ENCODE results near the gene PLXNA1. TPM values are rescaled to one million over a fixed set of nuclear protein-coding genes. Genes with fewer than 3 reads are reported as not detected.

PLXNA1 gene
- total RNA-seq, 3 donors from 2014 or later, result 21.3 to 32.2 (median 25.9) TPM

DNA sequence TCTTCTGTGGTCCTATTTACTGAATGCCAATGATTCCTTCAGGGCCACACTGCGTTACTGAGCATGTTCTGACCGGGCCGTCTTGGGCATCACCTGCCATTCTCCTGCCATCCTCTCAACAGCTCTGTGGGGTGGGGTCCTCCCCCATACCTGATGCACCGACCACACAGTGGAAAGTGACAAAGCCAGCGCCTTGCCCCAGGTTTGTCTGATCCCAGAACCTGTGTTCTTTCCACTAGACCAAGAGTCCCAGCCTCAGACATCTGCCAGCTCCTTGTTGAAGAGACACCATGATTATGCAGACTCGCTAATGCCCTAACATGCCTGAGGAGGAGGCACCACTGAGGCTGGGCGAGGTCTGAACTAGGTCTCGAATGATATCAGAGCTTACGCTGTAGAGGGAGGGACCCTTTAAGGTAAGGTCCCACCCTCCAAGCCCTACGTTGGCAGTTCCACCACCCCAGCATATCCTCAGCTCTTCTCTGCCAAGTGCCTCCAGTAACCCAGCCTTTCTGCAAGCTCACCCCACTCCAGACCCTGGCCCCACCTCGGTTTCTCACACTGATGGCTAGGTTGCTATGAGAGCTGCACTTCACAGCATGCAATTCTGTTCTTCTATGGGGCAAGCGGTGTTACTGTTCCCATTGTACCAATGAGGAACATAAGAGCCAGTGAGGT lies 29.8 kb upstream of the PLXNA1 start:
- DNase-seq (ENCODE audit: low spot score in 2 of 2), result no peak
- H3K27me3 ChIP-seq, result no peaks in the 10 kb centered on the region
- H3K27ac ChIP-seq, result no peak overlapping the region
- no peaks in the 10 kb centered on the region for H3K9me3 ChIP-seq
- no peak overlapping the region for H3K4me3 ChIP-seq
- intact Hi-C loops (cut with DNase I; ENCODE audit: low total_unique reads), result no loop called here
- no peaks in the 10 kb centered on the region for H3K4me1 ChIP-seq
- TF ChIP-seq POLR2A (IDR thresholded peaks at IDR 0.05) (no peak), POLR2AphosphoS5 (IDR thresholded peaks at IDR 0.05) (no peak)
- TF ChIP-seq, protein P1, sequence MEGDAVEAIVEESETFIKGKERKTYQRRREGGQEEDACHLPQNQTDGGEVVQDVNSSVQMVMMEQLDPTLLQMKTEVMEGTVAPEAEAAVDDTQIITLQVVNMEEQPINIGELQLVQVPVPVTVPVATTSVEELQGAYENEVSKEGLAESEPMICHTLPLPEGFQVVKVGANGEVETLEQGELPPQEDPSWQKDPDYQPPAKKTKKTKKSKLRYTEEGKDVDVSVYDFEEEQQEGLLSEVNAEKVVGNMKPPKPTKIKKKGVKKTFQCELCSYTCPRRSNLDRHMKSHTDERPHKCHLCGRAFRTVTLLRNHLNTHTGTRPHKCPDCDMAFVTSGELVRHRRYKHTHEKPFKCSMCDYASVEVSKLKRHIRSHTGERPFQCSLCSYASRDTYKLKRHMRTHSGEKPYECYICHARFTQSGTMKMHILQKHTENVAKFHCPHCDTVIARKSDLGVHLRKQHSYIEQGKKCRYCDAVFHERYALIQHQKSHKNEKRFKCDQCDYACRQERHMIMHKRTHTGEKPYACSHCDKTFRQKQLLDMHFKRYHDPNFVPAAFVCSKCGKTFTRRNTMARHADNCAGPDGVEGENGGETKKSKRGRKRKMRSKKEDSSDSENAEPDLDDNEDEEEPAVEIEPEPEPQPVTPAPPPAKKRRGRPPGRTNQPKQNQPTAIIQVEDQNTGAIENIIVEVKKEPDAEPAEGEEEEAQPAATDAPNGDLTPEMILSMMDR (IDR thresholded peaks at IDR 0.05), result no peak
- H3K36me3 ChIP-seq, result no peaks in the 10 kb centered on the region

DNA sequence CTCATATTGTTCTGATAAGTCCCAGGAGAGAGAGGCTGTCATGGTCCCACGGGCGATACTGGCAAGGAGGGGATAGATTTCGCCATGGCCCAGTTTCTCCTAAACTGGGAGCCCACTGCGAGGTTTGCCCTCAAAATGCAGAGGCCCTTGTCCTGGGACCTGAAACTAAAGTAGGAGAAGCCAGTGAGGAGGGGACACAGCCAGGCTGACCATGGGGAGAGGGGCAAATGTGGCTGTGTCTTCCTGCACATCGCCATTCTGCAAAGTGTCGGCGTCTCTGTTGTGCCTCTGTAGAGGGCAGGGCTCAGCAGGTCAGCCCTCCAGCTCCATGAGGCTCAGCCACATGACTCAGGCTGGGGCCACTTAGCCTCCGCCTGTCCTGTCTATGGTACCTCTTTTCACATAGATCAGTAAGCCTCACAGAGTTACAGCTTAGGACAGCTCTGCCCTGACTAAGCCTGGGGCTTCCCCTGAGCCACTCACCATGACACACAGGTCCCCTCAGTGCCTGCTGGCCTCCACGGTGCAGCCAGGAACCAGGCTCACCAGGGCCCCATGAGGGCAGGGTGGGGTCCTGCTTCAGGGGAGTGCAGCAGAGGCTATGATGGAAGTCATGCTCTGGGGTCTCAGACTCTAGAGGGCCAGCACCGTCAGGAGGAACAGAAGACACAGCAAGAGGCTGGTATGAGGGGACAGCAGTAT lies 28.6 kb upstream of the PLXNA1 start:
- H3K4me1 ChIP-seq, result no peaks in the 10 kb centered on the region
- DNase-seq (ENCODE audit: low spot score in 2 of 2), result no peak
- intact Hi-C loops (cut with DNase I; ENCODE audit: low total_unique reads), result no loop called here
- H3K4me3 ChIP-seq, result no peak overlapping the region
- no peaks in the 10 kb centered on the region for H3K27me3 ChIP-seq
- no peaks in the 10 kb centered on the region for H3K36me3 ChIP-seq
- no peak for TF ChIP-seq POLR2AphosphoS5 (IDR thresholded peaks at IDR 0.05)
- TF ChIP-seq, protein P1 (IDR thresholded peaks at IDR 0.05), result no peak
- TF ChIP-seq POLR2A (IDR thresholded peaks at IDR 0.05), result no peak
- no peaks in the 10 kb centered on the region for H3K9me3 ChIP-seq
- no peak overlapping the region for H3K27ac ChIP-seq

DNA sequence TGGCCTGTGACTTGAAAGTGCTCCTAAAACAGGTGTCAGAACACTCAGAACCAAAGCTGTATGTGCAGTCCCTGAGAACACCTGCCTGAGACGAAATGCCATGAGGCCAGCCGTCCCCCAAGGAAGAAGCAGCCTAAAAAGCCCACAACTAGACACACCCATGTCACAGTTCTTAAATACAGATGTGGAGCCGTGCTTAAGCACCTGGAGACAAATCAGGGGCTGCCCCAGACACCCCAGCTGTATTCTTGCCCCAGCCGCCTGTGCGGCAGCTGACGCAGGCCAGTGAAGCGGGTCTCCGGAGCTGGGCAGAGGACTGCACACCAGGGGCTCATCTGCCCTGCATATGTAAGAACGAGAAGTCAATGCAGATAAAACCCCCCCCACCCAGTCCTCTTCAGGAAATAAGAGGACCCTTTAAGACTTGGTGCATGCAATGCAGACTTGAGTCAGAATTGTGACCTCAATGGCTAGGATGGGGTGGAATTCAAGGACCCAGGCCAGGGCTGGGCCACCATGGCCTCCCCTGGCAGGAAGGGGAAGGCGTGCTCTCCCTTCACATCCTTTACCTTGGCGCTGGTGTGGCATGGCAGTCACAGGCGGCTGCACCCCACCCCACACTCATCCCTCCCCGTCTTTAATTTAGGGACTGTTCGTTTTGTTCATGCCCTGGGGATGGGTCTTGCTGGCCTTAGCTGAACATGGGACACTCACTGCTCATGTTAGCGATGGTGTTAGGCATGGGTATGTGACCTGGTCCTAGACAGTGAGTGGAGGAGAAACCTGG lies 27.7 kb upstream of the PLXNA1 start:
- H3K9me3 ChIP-seq, result no peaks in the 10 kb centered on the region
- no peak overlapping the region for H3K27ac ChIP-seq
- TF ChIP-seq POLR2A (IDR thresholded peaks at IDR 0.05) (no peak), POLR2AphosphoS5 (IDR thresholded peaks at IDR 0.05) (no peak)
- TF ChIP-seq, protein P1 (IDR thresholded peaks at IDR 0.05), result no peak
- no peaks in the 10 kb centered on the region for H3K27me3 ChIP-seq
- DNase-seq (ENCODE audit: low spot score in 2 of 2), result peak in 1 of 2 donors; percentile 10
- H3K36me3 ChIP-seq, result no peaks in the 10 kb centered on the region
- no peak overlapping the region for H3K4me3 ChIP-seq
- intact Hi-C loops (cut with DNase I; ENCODE audit: low total_unique reads), result no loop called here
- H3K4me1 ChIP-seq, result no peaks in the 10 kb centered on the region

DNA sequence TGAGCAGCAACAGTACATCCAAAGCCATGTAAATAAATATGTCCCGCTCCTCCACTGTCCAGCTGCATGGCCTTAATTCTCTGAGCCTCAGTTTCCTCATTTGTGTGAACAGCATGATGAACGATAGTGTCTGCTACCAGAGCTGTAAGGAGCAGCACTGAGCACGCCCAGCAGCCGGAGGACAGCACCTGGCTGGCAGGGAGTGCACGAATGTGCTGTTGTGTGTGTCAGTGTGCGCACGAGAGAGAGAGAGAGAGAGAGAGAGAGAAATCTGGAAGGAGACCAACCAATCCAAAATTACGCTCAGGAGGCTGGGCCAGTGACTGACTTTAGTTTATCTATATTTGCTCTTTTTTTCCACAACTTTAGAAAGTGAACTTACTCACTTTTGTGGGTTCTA lies 26.6 kb upstream of the PLXNA1 start:
- Histone ChIP-seq H3K27ac (no peak overlapping the region), H3K4me3 (no peak overlapping the region), H3K9me3 (no peaks in the 10 kb centered on the region), H3K27me3 (no peaks in the 10 kb centered on the region), H3K36me3 (no peaks in the 10 kb centered on the region), H3K4me1 (peaks cover 3 to 7% of the 10 kb centered on the region in 2 donors)
- intact Hi-C loops (cut with DNase I; ENCODE audit: low total_unique reads), result no loop called here
- DNase-seq (ENCODE audit: low spot score in 2 of 2), result peak in 1 of 2 donors; percentile 35
- TF ChIP-seq POLR2AphosphoS5 (IDR thresholded peaks at IDR 0.05), result no peak
- no peak for TF ChIP-seq POLR2A (IDR thresholded peaks at IDR 0.05)
- TF ChIP-seq, protein P1 (IDR thresholded peaks at IDR 0.05), result no peak
